Measurements from ENCODE around the gene FAM76A. TPM values are rescaled to one million over a fixed set of nuclear protein-coding genes. Genes with fewer than 3 reads are reported as not detected.
"Not testable (repeated sequence)": the region's sequence is repeated elsewhere in the genome, so short reads cannot be mapped to it uniquely, and the experiment has no call there.

Gene FAM76A
- total RNA-seq, 1 donor from 2014 or later: 18.3 TPM

GRCh38 chr1:27772932-27773825, 47.4 kb downstream of the FAM76A start, which contains the start of gene STX12:
Gene STX12, plus strand, starts transcription at chr1:27773219. Its CDS starts 89 bp downstream, at chr1:27773308.
- ATAC-seq: peak; percentile 99
- DNase-seq (ENCODE audit: low spot score): peak; percentile 99
- intact Hi-C loops (cut with DNase I): no loop called here

- intact Hi-C loops (cut with DNase I): no loop called here
- ATAC-seq: no peak
- no peak for DNase-seq (ENCODE audit: low spot score)
These were observed 48.2 kb downstream of the FAM76A start for GRCh38 chr1:27773826-27774445.

- DNase-seq (ENCODE audit: low spot score): no peak
- intact Hi-C loops (cut with DNase I): no loop called here
- ATAC-seq: no peak
These were observed 48.9 kb downstream of the FAM76A start for GRCh38 chr1:27774654-27775053.

GRCh38 chr1:27775336-27775735, 49.6 kb downstream of the FAM76A start:
- ATAC-seq; intact Hi-C loops (cut with DNase I); DNase-seq (ENCODE audit: low spot score): not testable (repeated sequence)

- ATAC-seq; DNase-seq (ENCODE audit: low spot score): not testable (repeated sequence)
These were observed 50.5 kb downstream of the FAM76A start for GRCh38 chr1:27776276-27776675.

GRCh38 chr1:27778056-27778455, 52.3 kb downstream of the FAM76A start:
- ATAC-seq (no peak), DNase-seq (ENCODE audit: low spot score) (no peak)
- intact Hi-C loops (cut with DNase I): no loop called here

More at GRCh38 chr1:27776276-27776675, 50.5 kb downstream of the FAM76A start:
- intact Hi-C loops (cut with DNase I): not testable (repeated sequence)

GRCh38 chr1:27779122-27779521, 53.4 kb downstream of the FAM76A start:
- intact Hi-C loops (cut with DNase I): no loop called here
- no peak for ATAC-seq

GRCh38 chr1:27782950-27783349, 57.2 kb downstream of the FAM76A start:
- ATAC-seq: no peak
- no peak for DNase-seq (ENCODE audit: low spot score)
- intact Hi-C loops (cut with DNase I): no loop called here

More at GRCh38 chr1:27779122-27779521, 53.4 kb downstream of the FAM76A start:
- DNase-seq (ENCODE audit: low spot score): no peak

GRCh38 chr1:27784700-27785099, 58.9 kb downstream of the FAM76A start:
- intact Hi-C loops (cut with DNase I): no loop called here
- ATAC-seq (no peak), DNase-seq (ENCODE audit: low spot score) (no peak)

- intact Hi-C loops (cut with DNase I): no loop called here
- no peak for DNase-seq (ENCODE audit: low spot score)
- ATAC-seq: no peak
These were observed 60.2 kb downstream of the FAM76A start for GRCh38 chr1:27785781-27786455.

GRCh38 chr1:27787895-27788294, 62.1 kb downstream of the FAM76A start:
- DNase-seq (ENCODE audit: low spot score) (no peak), ATAC-seq (no peak)
- intact Hi-C loops (cut with DNase I): no loop called here

- ATAC-seq (peak; percentile 42), DNase-seq (ENCODE audit: low spot score) (no peak)
- intact Hi-C loops (cut with DNase I): no loop called here
These were observed 63.8 kb downstream of the FAM76A start for GRCh38 chr1:27789540-27790041.

- ATAC-seq; intact Hi-C loops (cut with DNase I): not testable (repeated sequence)
These were observed 64.5 kb downstream of the FAM76A start for GRCh38 chr1:27790270-27790669.

GRCh38 chr1:27795601-27796000, 69.8 kb downstream of the FAM76A start:
- intact Hi-C loops (cut with DNase I): no loop called here
- no peak for DNase-seq (ENCODE audit: low spot score)
- no peak for ATAC-seq

More at GRCh38 chr1:27790270-27790669, 64.5 kb downstream of the FAM76A start:
- not testable (repeated sequence) for DNase-seq (ENCODE audit: low spot score)

GRCh38 chr1:27804791-27805190, 79.0 kb downstream of the FAM76A start:
- ATAC-seq (no peak), DNase-seq (ENCODE audit: low spot score) (no peak)
- intact Hi-C loops (cut with DNase I): no loop called here

- no peak for DNase-seq (ENCODE audit: low spot score)
- ATAC-seq: no peak
- intact Hi-C loops (cut with DNase I): no loop called here
These were observed 81.0 kb downstream of the FAM76A start for GRCh38 chr1:27806758-27807157.

- ATAC-seq: no peak
- intact Hi-C loops (cut with DNase I): no loop called here
- DNase-seq (ENCODE audit: low spot score): no peak
These were observed 81.6 kb downstream of the FAM76A start for GRCh38 chr1:27807385-27807784.

- ATAC-seq; intact Hi-C loops (cut with DNase I); DNase-seq (ENCODE audit: low spot score): not testable (repeated sequence)
These were observed 82.4 kb downstream of the FAM76A start for GRCh38 chr1:27808131-27808530.

- ATAC-seq: no peak
These were observed 84.1 kb downstream of the FAM76A start for GRCh38 chr1:27809883-27810282.

More at GRCh38 chr1:27809883-27810282, 84.1 kb downstream of the FAM76A start:
- intact Hi-C loops (cut with DNase I): no loop called here
- no peak for DNase-seq (ENCODE audit: low spot score)

All from sciatic nerve (tissue), 2 donors.